H1 (cell line): ENCODE data around the gene PIGC. TPM values are rescaled to one million over a fixed set of nuclear protein-coding genes. Genes with fewer than 3 reads are reported as not detected.

Source experiments
- ATF2 ChIP-seq: IDR thresholded peaks from 2 replicates; pipeline ENCODE4 v1.6.1; 2012; ENCODE audit warnings: low read length, inconsistent platforms
- BACH1 ChIP-seq: IDR thresholded peaks from 2 replicates; pipeline ENCODE4 v1.6.1; 2012; ENCODE audit warnings: low read length, improper control_type of control experiment
- CHD1 ChIP-seq: IDR thresholded peaks from 2 replicates; pipeline ENCODE4 v1.6.1; 2012; ENCODE audit warnings: low read depth, low read length, improper control_type of control experiment
- TAF7 ChIP-seq: optimal IDR thresholded peaks from 2 replicates; pipeline ENCODE3; 2011; ENCODE audit warnings: low read depth, mild to moderate bottlenecking, inconsistent platforms, low read length, moderate library complexity, borderline replicate concordance
- TCF12 ChIP-seq: IDR thresholded peaks from 2 replicates; pipeline ENCODE4 v1.6.1; 2011; ENCODE audit warnings: low read depth, mild to moderate bottlenecking, low read length
- ZNF274 ChIP-seq: IDR thresholded peaks from 2 replicates; pipeline ENCODE4 v1.7.0; 2012; ENCODE audit warnings: low read length, borderline replicate concordance; ENCODE audit errors: extremely low read depth
- polyA plus RNA-seq, 7 experiments: library from polyadenylated mRNA; depleted of rRNA in 3 of 7; stranded (reverse) in 5 of 7; unstranded in 2 of 7; fragments of >200 nt in 5 of 7; fragments of 200-250 nt in 2 of 7; gene quantifications; 1 replicate in 5 of 7; 2 replicates in 1 of 7; 4 replicates in 1 of 7; pipeline versions ENCODE4 v1.2.1 to v1.2.3, GENCODE V29; 2011 to 2013; ENCODE audit warnings: missing spikeins in 2 of 7, mixed read lengths in 2 of 7
- total RNA-seq: library from RNA; stranded (reverse); fragmentation: NEBNext Ultra II Directional; extraction: Animal tissue kit (Norgen Biotek cat#: 25700); gene quantifications from 2 replicates; pipeline ENCODE4 v1.2.1, GENCODE V29; 2021

PIGC gene
- total and polyA plus RNA-seq, 2 of the 8 experiments (the other 6 are each of a cell fraction or from before 2014, with no cell fraction given) = 21.0 to 39.3 TPM

- TF ChIP-seq TCF12 = no peak
- TF ChIP-seq ATF2 = no peak
- no peak for TF ChIP-seq TAF7
- TF ChIP-seq CHD1 = no peak
- TF ChIP-seq BACH1 = no peak
- no peak for TF ChIP-seq ZNF274
- TF ChIP-seq, all 59 proteins: peak for 0
Measured at GRCh38 chr1:172421974-172422604, 21.8 kb downstream of the PIGC start (continued).
